IMR-90 (cell line): ENCODE measurements around the gene ANO4. TPM values are rescaled to one million over a fixed set of nuclear protein-coding genes. Genes with fewer than 3 reads are reported as not detected.

Experiments used
- ATAC-seq: fragments of 200-7000 bp; cut with Tn5 transposase; 2 replicates; pipeline ENCODE4 v1.9.1; 2020; ENCODE audit warnings: low read depth, mild to moderate bottlenecking, moderate library complexity
- BruUV-seq: library from RNA; stranded (reverse); fragments of 400-500 nt; replicated peaks from 2 replicates; lab custom pipeline; 2021; lab: Mats Ljungman, UMichigan
- CTCF ChIA-PET: fragments of 300-600 bp; formaldehyde crosslinking; extraction: SDS; loops from one replicate; lab custom pipeline; 2021; ENCODE audit warnings: antibody characterized with exemption; lab: Yijun Ruan, JAX
- POLR2A ChIA-PET: fragments of 300-600 bp; sonication (Branson Sonifier 250); formaldehyde crosslinking; loops from one replicate; lab custom pipeline; 2022; ENCODE audit warnings: antibody characterized with exemption; ENCODE audit not compliant: unreplicated experiment; lab: Charles Lee
- DNase-seq: peaks from one replicate; pipeline ENCODE4 v3.0.0; 2013
- H2AFZ ChIP-seq: replicated peaks from 2 replicates; pipeline ENCODE3; 2013; ENCODE audit warnings: low read length, mild to moderate bottlenecking; ENCODE audit not compliant: poor library complexity
- H2AK5ac ChIP-seq: 2 replicates; pipeline ENCODE4 v1.6.1; 2013; ENCODE audit warnings: low read depth, low read length, inconsistent platforms
- H2AK9ac ChIP-seq: replicated peaks from 2 replicates; pipeline ENCODE3; 2013; ENCODE audit warnings: mild to moderate bottlenecking, low read depth, low read length, moderate library complexity; ENCODE audit not compliant: poor library complexity
- H2BK120ac ChIP-seq: 2 replicates; pipeline ENCODE4 v1.6.1; 2013; ENCODE audit warnings: low read depth, low read length, inconsistent platforms
- H2BK15ac ChIP-seq: 3 replicates; pipeline ENCODE4 v1.6.1; 2013; ENCODE audit warnings: low read depth, low read length, inconsistent platforms
- H2BK20ac ChIP-seq: 2 replicates; pipeline ENCODE4 v1.6.1; 2013; ENCODE audit warnings: low read depth, mild to moderate bottlenecking, inconsistent platforms, low read length, moderate library complexity
- H2BK5ac ChIP-seq: 2 replicates; pipeline ENCODE4 v1.6.1; 2013; ENCODE audit warnings: mild to moderate bottlenecking, low read depth, low read length, inconsistent platforms; ENCODE audit not compliant: poor library complexity, severe bottlenecking
- H3K14ac ChIP-seq: replicated peaks from 2 replicates; pipeline ENCODE4 v1.6.1; 2013; ENCODE audit warnings: low read depth, low read length, inconsistent platforms
- H3K18ac ChIP-seq: 2 replicates; pipeline ENCODE4 v1.6.1; 2013; ENCODE audit warnings: low read depth, low read length, control low read depth
- H3K23ac ChIP-seq: 2 replicates; pipeline ENCODE4 v1.6.1; 2013; ENCODE audit warnings: low read depth, low read length, inconsistent platforms
- H3K27ac ChIP-seq: 2 replicates; pipeline ENCODE4 v1.5.1; 2013; ENCODE audit warnings: mild to moderate bottlenecking, control low read depth, low read length; ENCODE audit not compliant: insufficient read depth
- H3K27me3 ChIP-seq: 2 replicates; pipeline ENCODE4 v1.6.1; 2013; ENCODE audit warnings: low read length; ENCODE audit not compliant: control insufficient read depth, insufficient read depth
- H3K36me3 ChIP-seq: 2 replicates; pipeline ENCODE4 v1.6.1; 2013; ENCODE audit warnings: low read length, mixed read lengths; ENCODE audit not compliant: control insufficient read depth, insufficient read depth
- H3K4ac ChIP-seq: 2 replicates; pipeline ENCODE4 v1.6.1; 2013; ENCODE audit warnings: low read depth, low read length, inconsistent platforms
- H3K4me1 ChIP-seq: 2 replicates; pipeline ENCODE4 v1.6.1; 2013; ENCODE audit warnings: low read length, mixed read lengths; ENCODE audit not compliant: control insufficient read depth, insufficient read depth
- H3K4me2 ChIP-seq: 2 replicates; pipeline ENCODE4 v1.6.1; 2013; ENCODE audit warnings: low read depth, mild to moderate bottlenecking, control low read depth, low read length, moderate library complexity
- H3K4me3 ChIP-seq: 2 replicates; pipeline ENCODE4 v1.5.1; 2013; ENCODE audit warnings: low read depth, mild to moderate bottlenecking, control low read depth, low read length, moderate library complexity; ENCODE audit not compliant: insufficient read depth
- H3K56ac ChIP-seq: 2 replicates; pipeline ENCODE4 v1.6.1; 2013; ENCODE audit warnings: low read length, inconsistent platforms; ENCODE audit not compliant: insufficient read depth; ENCODE audit errors: extremely low read depth
- H3K79me1 ChIP-seq, 2 experiments: 2 replicates each; pipeline ENCODE4 v1.6.1; 2013; ENCODE audit warnings: low read length in 2 of 2, inconsistent platforms in 1 of 2, low read depth in 1 of 2
- H3K9ac ChIP-seq: 2 replicates; pipeline ENCODE4 v1.6.1; 2013; ENCODE audit warnings: low read depth, low read length, control low read depth
- H3K9me1 ChIP-seq: 2 replicates; pipeline ENCODE4 v1.6.1; 2013; ENCODE audit warnings: low read length, inconsistent platforms; ENCODE audit not compliant: insufficient read depth
- H3K9me3 ChIP-seq: 2 replicates; pipeline ENCODE4 v1.6.1; 2013; ENCODE audit warnings: low read length; ENCODE audit not compliant: control insufficient read depth, insufficient read depth
- H4K20me1 ChIP-seq: 2 replicates; pipeline ENCODE4 v1.6.1; 2013; ENCODE audit warnings: low read length, inconsistent platforms; ENCODE audit not compliant: insufficient read depth
- H4K5ac ChIP-seq: 2 replicates; pipeline ENCODE4 v1.6.1; 2013; ENCODE audit warnings: mild to moderate bottlenecking, low read depth, low read length, control low read depth
- H4K8ac ChIP-seq, 2 experiments: 2 replicates each; pipeline ENCODE4 v1.6.1; 2013; ENCODE audit warnings: low read depth in 2 of 2, low read length in 2 of 2, control low read depth in 1 of 2, inconsistent platforms in 1 of 2
- H4K91ac ChIP-seq: 2 replicates; pipeline ENCODE4 v1.6.1; 2013; ENCODE audit warnings: low read depth, low read length, inconsistent platforms; ENCODE audit not compliant: insufficient read depth
- BHLHE40 ChIP-seq: fragments of 150-350 bp; IDR thresholded peaks from 2 replicates; pipeline ENCODE4 v1.6.1; 2016; ENCODE audit warnings: mild to moderate bottlenecking, low read depth, low read length
- ELK1 ChIP-seq: fragments of 150-350 bp; IDR thresholded peaks from 2 replicates; pipeline ENCODE4 v1.6.1; 2016; ENCODE audit warnings: low read depth, mild to moderate bottlenecking, low read length, moderate library complexity, borderline replicate concordance
- MAFK ChIP-seq: IDR thresholded peaks from 2 replicates; pipeline ENCODE4 v1.6.1; 2012; ENCODE audit warnings: low read depth, low read length, improper control_type of control experiment
- MXI1 ChIP-seq: IDR thresholded peaks from 2 replicates; pipeline ENCODE4 v1.6.1; 2012; ENCODE audit warnings: low read depth, mild to moderate bottlenecking, low read length, moderate library complexity, borderline replicate concordance
- NFE2L2 ChIP-seq: fragments of 150-350 bp; IDR thresholded peaks from 2 replicates; pipeline ENCODE4 v1.6.1; 2016; ENCODE audit warnings: low read depth, mild to moderate bottlenecking, low read length
- POLR2A ChIP-seq: IDR thresholded peaks from 2 replicates; pipeline ENCODE4 v1.6.1; 2012; ENCODE audit warnings: mild to moderate bottlenecking, low read depth, low read length
- WGBS, 2 experiments: methylation state at CpG; one replicate each; pipeline versions ENCODE4 v1.1.5 to v1.1.7; 2013; ENCODE audit warnings: missing lambda C conversion rate in 2 of 2; ENCODE audit not compliant: insufficient read length in 1 of 2; ENCODE audit errors: extremely low coverage in 2 of 2; 5-methylcytosine and 5-hydroxymethylcytosine counted together
- dilution Hi-C: fragments of 300-500 bp; cut with HindIII; formaldehyde crosslinking; loops from one replicate; pipeline ENCODE4 v1.14.3; 2018; ENCODE audit warnings: low sequenced_read_pairs; ENCODE audit not compliant: unreplicated experiment
- in situ Hi-C: fragments of 300-500 bp; cut with MboI; formaldehyde crosslinking; loops from 3 replicates; pipeline ENCODE4 v1.14.3; 2019; ENCODE audit warnings: low sequenced_read_pairs, inconsistent platforms, mixed read lengths
- intact Hi-C: fragments of 100-400 bp; cut with micrococcal nuclease; formaldehyde crosslinking; loops from 2 replicates; pipeline ENCODE4 v1.10.0; 2022
- polyA plus RNA-seq, 3 experiments: library from polyadenylated mRNA; depleted of rRNA; stranded (reverse); fragments of >200 nt; gene quantifications; 2 replicates each; pipeline ENCODE4 v1.2.3, GENCODE V29; 2012; ENCODE audit warnings: low replicate concordance in 1 of 3
- total RNA-seq: library from RNA; depleted of rRNA; stranded (reverse); fragments of >200 nt; gene quantifications from 2 replicates; pipeline ENCODE4 v1.2.3, GENCODE V29; 2012

The ANO4 gene
- total and polyA plus RNA-seq, 2 of the 4 experiments (the other 2 are of a cell fraction) = 4.7 to 10.2 TPM

GRCh38 chr12:100974747-100975146 lies 180.2 kb downstream of the ANO4 start:
- ChIA-PET CTCF (no interaction called here), POLR2A (no interaction called here)
- Histone ChIP-seq H3K27me3 (no peaks in the 10 kb centered on the region), H4K91ac (no peak overlapping the region), H3K4me1 (no peaks in the 10 kb centered on the region), H2BK15ac (no peak overlapping the region), H3K56ac (no peak overlapping the region), H4K5ac (no peak overlapping the region), H3K4me2 (no peak overlapping the region), H3K14ac (no peak overlapping the region), H2BK20ac (no peak overlapping the region), H3K4me3 (no peak overlapping the region), H3K4ac (no peak overlapping the region), H3K79me1 (no peaks in the 10 kb centered on the region), H2AK5ac (no peak overlapping the region), H3K9ac (no peak overlapping the region), H2BK120ac (no peak overlapping the region), H2AFZ (no peak overlapping the region), H3K27ac (no peak overlapping the region), H3K23ac (no peak overlapping the region), H3K36me3 (peaks cover 5% of the 10 kb centered on the region), H3K9me3 (no peaks in the 10 kb centered on the region), H2AK9ac (no peak overlapping the region), H3K9me1 (no peaks in the 10 kb centered on the region), H2BK5ac (no peak overlapping the region), H3K18ac (no peak overlapping the region), H4K8ac (no peak overlapping the region), H4K20me1 (no peaks in the 10 kb centered on the region)
- intact Hi-C loops (no loop called here), dilution Hi-C loops (no loop called here), in situ Hi-C loops (no loop called here)
- no peak for TF ChIP-seq BHLHE40
- no peak for TF ChIP-seq POLR2A
- TF ChIP-seq ELK1 = no peak
- no peak for TF ChIP-seq MXI1
- TF ChIP-seq MAFK = no peak
- no peak for TF ChIP-seq NFE2L2
- BruUV-seq = no TSS peak
- WGBS, 2 experiments = 83% methylated on average over 2 of the region's 9 CpGs; no CpG with 5 or more reads in 1 of the 2 experiments
- ATAC-seq (no peak), DNase-seq (no peak)
